ENCODE data around the gene PLAA.

The PLAA gene

DNA sequence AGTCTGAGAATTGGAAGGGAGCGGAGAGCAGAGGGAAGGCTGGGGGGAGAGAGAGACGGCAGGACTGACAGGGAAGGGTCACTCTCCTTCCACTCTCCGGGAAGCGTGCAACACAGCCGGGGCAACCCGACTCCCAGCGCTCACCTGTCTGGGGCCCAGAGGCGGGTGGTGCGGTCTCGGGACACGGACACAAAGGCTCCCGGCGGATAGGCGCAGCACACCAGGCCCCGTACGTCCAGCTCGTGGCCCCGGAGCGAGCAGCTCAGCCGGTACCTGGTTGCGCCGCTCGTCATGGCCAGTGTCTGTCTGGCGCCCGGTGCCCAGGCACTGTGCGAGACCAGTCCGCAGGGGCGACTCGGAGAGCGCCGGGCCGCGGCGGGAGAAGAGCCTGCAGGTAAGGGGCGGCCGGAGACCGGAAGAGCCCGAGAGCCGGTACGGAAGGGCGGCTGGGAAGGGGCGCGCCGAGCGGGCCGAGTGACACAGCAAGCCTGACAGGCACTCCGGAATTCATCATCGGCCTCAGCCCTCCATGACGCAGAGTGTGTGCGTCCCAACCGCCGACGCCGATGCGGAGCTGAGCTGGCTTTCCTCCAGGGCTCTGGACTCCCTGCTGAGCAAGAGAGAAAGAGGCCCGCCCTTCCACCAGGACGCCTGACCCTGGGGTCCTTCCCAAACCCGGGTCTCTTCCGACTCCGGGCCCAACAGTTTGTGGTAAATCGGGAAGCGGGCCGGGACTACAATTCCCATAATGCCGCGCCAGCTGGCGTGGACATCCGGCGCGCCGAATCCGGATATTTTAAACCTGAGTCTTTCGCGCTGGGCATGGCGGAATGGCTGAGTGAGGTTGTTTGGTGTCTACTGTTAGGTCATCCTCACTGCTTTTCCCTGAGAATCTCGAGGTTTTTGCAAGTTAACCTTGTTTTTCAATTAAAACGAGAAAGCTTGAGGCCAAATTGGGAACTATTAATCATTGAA, at the start of gene PLAA:
Gene PLAA, minus strand, starts transcription at position 490 of the 975 bp plus-strand sequence. Its CDS starts 197 bp downstream, at position 293.
- peak; percentile 91 for DNase-seq (ENCODE audit: low spot score)

DNA sequence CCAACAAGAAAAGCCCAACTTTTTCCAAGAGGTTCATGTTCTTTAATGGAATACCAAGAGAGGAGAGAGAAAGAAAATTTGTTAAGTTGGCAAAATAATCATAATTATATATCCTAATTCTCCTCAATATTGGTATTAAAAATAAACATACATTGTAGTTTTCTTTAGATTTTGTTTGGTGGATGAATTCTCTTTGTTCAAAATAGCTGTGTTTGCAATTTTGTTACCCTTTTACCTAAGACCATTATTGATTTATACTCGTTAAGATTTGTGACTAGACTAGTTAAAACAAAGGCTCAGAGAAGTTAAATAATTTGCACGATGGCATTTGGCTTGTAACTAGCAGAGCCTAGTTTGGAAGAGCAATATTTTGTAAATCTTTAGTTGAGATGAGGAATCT, 48.8 kb upstream of the PLAA start:
- DNase-seq (ENCODE audit: low spot score), result no peak

DNA sequence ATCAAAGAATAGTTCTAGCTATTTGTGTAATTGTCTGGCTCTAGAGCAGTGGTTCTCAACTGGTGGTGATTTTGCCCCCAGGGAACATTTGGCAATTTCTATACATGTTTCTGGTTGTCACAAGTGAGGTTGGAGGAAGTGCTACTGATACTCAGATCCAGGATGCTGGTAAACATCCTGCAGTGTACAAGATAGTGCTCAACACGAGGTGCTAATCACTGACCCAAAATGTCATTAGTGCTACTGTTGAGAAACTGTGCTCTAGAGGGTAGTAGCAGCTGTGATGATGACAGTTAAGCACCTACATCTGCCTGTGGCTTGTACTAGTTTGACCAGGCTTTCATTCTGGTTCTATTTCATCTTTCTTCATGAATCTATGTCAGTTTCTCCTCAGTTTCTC, 36.3 kb upstream of the PLAA start:
- DNase-seq (ENCODE audit: low spot score), result no peak

DNA sequence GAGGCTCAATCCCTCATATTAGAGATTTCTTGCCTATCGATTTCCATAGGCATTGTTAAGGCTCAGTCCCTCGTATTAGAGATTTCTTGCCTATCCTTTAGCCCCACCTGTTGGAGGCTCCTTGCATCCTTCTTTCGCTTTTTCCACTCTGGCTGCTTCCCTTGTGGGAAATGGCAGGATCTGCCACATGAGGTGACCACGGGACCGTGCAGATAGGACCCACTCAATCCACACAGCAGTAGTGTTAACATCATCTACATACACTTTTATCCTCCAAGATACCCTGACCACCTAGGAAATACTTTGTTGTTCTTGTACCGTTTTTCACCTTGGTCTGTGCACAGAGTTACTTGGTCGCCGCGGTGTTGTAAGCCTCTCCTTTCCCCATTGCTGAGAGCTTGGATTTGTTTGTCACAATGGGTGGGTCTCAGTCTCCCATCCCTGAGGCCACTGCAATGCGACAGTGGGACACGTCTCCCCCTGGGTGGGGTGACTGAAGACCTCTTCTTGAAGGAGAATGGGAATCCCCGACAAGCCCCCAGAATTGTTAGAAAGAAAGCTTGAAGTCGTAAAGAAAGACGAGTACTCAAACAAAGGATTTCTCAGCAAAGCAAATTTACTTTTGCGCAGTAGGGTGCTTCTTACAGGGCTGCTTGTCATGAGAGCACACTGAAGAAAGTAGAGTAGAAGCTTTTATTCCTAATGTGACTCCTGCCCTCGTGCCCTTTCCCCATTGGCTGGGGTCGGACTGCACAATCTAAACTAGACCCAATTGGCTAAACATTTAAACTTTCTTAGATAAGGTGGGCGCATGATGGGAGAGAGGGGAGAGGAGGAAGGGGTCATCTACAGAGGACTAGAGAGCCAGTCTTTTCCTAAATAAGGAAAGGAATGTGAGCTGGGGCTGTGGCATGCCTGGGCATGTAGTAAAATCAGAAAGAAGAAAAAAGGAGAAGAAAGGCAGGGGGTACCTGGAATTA, 29.0 kb upstream of the PLAA start:
- peak; percentile 21 for DNase-seq (ENCODE audit: low spot score)

DNA sequence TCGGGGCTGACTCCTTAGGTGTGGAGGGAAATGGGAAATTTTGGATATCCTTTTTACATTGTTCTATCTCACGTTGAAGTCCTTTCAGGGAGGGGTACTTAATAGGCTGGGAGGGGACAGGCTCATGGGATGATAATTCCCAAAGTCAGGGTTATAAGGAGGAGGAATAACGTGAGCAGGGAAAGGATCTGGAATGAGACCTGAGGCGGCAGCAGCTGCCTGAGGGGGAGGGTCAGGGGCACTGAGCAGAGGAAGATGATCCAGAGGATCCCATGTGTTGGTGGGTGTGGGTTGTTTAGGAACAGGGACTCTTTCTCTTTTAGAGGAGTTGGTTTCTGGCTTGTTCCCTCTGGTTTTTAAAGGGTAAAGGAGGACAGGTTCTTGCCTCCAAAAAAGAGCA, 27.9 kb upstream of the PLAA start:
- no peak for DNase-seq (ENCODE audit: low spot score)

DNA sequence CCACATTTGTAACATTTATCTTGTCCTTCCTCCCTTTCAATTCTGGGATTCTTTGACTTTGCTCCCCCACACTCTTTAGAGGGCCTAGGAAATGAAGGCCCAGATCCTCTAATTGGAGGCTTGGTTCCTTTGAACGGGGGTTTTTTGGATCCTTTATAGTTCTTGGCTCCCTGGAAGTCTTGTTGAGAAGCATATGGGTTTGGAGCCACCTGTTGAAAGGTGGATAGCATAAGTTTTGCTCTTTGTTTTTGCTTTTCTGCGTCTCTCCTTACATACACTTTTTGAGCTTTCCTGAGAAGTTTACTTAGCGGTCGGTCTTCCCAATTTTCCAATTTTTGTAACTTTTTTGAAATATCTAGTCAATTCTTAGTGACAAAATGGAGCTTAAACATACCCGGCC, 26.9 kb upstream of the PLAA start:
- no peak for DNase-seq (ENCODE audit: low spot score)

DNA sequence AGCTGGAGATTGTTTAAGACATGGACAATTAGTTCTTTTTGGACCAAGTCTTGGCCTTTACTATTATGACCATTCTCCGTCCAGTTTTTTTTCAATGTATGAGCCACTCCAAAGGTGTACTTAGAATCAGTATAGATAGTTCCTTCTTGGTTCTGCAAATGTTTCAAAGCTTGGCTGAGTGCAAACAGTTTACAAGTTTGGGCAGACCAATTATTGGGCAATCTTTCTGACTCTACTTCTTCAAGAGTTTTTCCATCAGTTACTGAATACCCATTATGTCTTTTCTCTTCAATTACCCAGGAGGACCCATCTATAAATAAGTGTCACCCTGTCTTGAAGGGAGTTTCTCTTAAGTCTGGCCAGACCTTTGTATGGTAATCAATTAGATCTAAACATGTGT, 24.7 kb upstream of the PLAA start:
- DNase-seq (ENCODE audit: low spot score), result no peak

DNA sequence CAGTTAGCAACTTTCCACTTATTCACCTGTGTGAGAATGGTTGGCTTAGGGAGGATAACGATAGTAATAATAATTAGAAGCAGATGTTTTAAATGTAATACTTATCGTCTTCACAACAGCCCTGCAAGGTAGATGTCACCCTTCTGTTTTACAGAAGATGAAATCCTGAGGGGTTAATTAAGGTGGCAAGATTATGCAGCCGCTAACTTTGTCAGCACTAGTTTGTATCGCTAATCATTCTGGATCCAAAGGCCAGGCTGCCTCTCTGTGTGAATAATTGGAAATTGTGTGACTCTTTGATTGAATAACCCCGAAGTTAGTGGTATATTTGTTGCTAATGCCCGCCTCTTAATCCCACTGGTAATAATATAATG, 9.8 kb upstream of the PLAA start:
- no peak for DNase-seq (ENCODE audit: low spot score)

DNA sequence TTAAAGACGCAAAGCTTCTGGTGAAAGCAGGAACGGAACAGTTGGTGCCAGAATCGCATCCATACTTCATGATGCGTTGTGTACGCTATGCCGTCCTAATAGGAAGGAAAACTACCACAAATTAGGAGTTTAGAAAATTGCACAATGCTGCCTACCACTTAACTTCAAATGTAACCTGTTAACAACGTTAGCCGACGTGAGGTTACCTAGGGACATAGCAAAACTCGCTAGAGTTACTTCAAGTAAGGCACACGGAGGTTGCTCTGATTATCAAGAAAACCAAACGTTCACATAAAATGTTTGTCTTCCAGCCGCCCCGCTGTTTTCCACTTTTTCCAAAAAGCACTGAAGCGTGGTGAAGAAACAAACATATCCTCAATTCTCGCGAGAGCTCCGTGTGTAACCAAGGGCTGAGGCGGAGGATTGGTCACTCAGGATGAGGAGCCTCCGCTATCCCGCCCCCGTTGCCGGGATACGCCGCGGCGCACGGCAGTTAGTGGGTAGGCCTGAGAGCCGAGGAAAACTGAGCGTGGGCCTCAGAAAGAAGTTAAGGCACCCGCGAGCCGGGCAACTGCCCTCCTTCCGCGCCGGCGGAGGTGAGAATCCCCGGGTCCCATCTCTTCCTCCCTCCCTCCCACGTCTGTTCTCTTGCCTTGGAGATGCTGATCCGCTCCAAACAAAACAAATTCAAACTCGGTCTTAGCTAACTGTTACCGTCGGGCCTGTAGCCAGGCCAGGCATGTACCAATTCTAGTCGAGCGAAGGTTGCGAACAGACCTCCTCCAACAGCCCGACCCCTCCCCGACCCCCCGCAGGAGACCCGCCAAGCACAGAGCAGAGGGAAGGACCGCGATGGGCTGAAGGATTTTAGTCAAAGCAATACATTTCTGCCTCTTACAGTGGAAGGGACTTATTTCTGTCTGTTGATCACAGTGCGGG, 9.1 kb upstream of the PLAA start, which contains the start of gene IFT74:
Gene IFT74, plus strand, starts transcription at position 492 of the 939 bp plus-strand sequence. CDS start 5,556 bp downstream, outside the sequence.
- peak; percentile 93 for DNase-seq (ENCODE audit: low spot score)

DNA sequence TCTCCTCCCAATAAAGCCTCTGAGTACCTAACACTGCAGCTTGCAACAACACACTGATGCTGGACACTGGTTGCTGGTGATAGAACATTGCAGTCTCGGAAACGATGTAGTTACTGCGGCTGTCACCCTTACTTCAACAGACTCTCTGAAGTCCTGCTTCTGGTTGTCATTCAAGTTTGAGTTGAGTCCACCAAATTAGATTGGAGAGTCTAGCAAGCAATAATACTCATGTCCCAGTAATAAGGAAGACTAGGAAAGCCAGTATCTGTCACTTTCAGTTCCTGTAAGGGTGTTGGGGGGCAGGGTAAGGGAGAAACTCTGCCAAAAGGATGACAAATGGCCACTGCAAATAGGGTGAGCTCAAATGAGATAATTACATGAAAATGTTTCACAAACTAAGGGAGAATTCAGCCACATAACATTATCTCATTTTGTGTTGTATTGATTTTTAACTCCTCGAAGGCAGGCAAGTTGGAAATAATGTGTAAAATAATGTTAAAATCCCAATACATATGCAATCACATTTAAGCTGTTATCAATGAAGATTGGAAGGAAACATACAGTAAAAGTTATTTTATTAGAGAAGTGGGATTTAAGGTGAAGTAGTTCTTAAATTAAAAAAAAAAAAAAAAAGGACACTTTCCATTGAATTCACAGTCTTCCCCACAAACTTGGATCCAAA, 8.3 kb upstream of the PLAA start:
- peak; percentile 58 for DNase-seq (ENCODE audit: low spot score)

DNA sequence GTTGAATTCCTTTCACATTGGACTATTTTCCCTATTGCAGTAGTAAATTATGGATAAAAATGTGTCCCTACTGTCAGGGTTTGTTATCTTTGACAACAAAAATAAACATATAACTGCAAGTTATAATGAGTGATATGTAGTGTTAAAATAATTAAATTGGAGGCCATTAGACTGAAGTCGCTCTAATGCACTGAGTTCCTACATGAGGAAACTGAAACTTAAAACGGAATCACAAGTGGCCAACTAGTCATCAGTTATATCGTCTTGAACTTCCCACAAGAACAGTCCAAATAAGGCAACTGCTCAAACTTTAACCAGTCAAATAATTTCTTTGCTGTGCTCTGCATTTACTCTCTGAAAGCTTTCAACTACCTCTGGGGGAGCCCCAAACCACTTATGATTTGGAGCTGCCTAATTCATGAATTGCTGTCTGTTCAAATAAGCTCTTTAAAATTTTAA, 7.0 kb upstream of the PLAA start:
- DNase-seq (ENCODE audit: low spot score), result peak; percentile 58

DNA sequence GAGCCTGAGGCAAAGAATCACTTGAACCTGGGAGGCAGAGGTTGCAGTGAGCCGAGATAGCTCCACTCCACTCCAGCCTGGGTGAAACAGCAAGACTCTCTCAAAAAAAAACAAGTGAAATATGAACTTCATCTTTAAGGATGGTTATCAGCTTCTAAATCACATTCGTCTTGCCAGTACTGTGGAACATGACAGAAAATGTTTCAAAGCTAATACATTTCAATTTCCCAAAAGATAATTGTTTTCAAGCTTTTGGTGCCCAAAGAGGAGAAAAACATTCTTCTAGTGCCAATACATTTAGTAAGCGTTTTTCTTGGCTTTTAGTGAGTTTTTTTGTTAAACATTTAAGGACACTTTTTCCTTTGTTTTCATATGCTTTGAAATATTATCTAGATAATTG, 4.8 kb upstream of the PLAA start:
- no peak for DNase-seq (ENCODE audit: low spot score)

DNA sequence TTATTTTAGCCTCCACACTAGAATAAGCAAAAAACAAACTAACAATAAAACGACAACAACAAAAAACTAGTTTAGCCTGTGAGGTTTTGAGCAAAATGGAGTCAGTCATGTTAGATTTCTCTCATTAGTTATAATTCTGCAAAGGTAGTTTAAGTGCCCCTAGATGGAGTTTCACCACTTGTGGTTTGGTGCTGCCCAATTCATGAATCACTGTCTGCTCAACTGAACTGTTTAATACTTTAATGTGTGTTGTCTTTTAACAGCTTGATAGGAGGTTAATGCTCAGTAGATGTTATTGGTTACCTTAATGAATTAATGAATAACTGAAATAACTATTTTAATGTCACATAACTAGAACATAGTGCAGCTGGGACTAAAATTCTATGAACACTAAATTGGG, 3.5 kb upstream of the PLAA start:
- no peak for DNase-seq (ENCODE audit: low spot score)

DNA sequence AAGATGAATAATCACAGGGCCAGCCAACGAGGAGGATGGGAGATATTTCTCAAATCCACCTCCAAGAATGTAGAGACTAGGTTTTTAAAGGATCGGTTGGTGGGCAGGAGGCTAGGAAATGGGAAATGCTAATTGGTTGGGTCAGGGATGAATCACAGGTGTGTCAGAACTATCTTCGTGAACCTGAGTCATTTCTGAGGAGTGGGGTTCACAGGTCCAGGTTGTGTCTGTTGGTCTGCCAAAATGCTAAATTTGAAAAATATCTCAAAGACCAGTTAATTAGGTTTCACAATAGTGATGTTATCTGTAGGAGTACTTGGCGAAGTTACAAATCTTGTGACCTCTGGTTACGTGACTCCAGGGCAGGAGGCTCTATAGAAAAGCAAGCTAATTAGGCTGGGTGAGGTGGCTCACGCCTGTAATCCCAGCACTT, 2.6 kb upstream of the PLAA start:
- DNase-seq (ENCODE audit: low spot score), result no peak

DNA sequence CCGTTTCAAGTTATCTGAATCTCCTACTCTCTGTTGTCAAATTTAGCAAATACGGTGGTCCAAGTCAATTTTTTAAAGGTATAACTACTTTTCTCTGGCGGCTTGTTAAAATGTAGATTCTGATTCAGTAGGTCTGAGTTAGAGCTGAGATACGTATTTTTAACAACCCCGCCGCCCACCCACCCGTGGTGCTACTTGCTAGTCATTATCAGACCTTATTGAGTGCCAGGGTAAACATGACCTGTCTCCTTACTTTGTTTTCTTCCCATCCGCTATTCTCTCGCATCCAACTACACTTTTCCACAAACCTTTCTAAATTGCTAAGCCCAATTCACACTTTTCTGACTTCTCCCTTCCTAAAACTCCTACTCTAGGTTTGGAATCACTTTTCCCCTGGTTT, 694 bp upstream of the PLAA start:
- no peak for DNase-seq (ENCODE audit: low spot score)

DNA sequence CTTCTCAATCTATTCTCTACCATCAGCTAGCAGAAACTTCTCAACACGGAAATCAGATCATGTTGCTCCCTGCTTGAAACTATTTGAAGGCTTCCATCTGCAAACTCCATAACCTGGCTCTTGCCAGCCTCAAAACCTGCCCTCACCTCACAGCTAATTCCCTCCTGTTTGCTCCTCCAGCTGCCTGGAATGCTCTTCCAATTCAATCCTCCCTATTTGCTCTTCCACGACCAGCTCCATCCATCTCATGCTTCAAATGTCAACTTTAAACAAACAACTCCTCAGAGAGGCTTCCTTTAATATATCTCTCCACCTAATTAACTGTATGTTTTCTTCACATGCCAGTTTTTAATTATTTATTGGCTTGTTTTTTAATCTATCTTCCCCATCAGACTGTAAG, 1.5 kb downstream of the PLAA start:
- peak; percentile 25 for DNase-seq (ENCODE audit: low spot score)

DNA sequence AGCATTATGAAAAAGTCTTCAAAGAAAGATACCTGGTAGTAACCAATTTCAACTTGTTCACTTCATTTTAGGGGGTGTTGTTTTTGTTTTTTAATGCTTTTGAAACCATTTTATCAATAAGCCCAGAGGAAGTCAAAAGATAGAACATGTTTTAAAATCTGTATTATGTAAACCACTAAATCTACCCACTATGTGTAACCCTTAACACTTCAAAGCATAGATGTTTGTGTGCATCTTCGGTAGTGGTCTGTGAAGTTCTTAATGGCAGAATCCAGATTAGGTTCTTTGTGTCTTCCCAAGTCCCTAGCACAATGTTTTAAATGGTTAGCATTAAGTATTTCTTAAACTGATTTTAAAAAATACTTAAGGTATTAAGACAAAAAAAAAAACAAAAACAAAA, 6.3 kb downstream of the PLAA start:
- DNase-seq (ENCODE audit: low spot score), result no peak

DNA sequence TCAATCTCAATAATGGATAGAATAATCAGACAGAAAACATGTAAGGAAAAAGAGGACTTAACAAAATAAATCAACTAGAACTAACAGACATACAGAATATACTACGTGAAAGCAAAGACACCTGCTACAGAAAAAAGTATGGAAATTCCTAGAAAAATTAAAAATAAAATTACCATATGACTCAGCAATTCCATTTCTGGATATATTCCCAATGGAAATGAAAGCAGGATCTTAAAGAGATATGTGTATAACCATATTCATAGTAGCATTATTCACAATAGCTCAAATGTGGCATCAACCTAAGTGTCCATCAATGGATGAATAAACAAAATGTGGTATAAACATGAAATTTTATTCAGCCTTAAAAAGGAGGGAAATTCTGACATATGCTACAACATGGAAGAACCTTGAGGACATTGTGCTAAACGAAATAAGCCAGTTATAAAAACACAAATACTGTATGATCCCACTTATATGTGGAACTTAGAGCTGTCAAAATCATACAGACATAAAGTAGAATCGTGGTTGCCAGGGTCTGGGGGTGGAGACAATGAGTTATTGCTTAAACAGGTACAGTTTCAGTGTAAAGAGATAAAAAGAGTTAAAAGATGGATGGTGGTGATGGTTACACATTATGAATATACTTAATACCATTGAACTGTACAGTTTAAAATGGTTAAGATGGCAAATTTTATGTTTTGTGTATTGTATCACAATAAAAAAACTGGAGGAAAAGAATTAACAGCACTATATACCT, 6.9 kb downstream of the PLAA start:
- no peak for DNase-seq (ENCODE audit: low spot score)

DNA sequence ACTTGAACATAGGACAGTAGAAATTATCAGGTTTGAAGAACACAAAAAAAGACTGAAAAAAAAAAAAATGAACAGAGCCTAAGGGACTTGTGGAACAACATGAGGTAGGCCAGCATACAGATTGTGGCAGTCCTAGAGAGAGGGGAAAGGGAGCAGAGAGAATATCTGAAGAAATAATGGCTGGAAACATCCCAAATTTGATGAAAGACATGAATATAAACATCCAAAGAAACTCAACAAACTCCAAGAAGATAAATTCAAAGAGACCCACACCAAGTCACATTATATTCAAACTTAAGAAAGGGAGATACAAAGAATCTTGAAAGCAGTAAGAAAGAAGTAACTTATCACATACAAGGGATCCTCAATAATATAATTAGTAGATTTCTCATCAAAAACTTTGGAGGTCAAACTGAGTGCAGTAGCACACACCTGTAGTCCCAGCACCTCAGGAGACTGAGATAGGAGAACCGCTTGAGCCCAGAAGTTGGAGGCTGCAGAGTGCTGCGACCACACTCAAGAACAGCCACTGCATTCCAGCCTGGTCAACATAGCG, 9.1 kb downstream of the PLAA start:
- no peak for DNase-seq (ENCODE audit: low spot score)

DNA sequence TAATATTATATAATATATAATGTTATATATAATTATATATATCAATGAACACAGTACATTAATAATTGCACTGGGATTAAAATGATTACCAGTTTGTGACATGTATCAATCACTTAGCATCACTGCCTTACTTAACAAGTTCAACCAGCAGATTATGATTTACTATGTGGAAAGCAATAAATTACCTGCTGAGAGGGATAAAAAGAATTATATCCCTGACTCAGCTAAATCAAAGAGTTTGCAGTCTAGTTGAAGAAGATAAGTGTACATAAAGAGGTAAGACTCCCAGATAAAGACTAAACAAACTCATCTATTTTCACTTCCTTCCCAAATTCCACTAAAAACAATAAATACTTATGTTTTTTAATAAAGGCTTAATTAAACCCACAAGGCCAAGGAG, 11.2 kb downstream of the PLAA start:
- no peak for DNase-seq (ENCODE audit: low spot score)

Data from NAMALWA (cell line).